ENCODE measurements around the gene STK11.

Gene STK11

DNA sequence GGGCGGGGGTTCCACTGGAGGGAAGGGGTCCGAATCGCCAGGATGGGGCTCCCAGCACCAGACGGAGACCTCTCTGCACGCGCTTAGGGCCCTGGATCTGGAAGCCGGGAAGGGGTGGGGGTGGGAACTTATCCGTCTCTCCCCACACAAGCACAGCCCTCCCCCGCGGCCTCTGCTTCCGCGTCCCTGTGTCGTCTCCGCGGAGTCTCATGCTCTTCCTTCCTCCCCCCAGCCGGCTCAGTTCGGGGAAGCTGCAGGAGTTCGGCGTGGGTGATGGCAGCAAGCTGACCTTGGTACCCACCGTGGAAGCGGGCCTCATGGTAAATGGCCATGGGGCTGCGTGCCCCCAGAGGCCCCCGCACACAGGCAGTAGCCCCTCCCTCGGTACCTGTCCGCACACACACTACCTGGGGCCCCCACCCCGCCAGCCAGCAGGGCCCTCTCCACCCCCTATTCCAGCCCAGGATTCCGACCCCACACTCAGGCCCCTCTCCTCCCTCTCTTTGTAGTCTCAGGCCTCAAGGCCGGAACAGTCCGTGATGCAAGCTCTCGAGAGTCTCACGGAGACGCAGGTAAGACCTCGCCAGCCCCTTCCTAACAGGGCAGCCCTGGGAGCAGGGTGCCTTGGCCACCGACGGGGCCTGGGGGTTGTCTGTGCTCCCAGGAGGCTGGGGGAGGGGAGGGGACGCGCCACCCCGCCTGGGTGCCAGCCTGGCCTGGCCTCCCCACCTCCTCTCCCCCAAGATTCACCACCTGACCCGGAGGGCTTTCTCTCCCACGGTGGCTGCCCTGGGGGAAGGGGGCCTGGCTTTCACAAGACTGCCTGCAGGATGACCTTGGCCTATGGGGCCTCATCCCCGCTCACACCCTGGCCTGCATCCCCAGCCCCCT is 46.0 kb downstream of the STK11 start:
- peak; percentile 76 for DNase-seq

DNA sequence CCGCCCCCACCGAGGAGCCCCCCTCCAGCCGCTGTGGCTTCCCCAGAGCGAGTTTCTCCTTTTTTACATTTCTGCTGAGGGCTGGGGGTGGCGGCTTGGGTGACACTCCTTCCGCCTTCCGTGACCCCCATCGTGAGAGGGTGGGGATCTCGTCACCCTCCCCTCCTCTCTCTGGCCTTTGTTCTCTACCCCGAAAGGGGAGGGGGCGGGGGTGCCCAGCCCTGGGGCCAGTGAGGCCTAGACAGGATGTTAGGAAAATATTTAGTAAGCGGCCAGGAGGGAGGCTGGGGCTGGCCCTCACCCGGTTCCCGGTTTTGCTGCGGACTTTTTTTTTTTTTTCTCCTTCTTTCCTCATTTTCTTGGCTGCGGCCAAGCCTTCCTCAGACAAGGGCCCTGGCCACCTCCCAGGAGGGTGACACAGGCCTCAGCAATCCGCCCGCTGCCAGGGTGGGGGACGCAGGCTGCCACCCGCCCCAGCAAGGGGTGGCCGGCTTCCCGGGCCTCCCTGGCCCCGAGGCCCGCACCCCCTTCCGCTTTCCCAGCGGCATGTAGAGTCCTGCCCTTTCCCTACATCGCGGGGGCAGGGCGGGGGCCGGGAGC is 46.7 kb downstream of the STK11 start:
- DNase-seq = peak; percentile 64

DNA sequence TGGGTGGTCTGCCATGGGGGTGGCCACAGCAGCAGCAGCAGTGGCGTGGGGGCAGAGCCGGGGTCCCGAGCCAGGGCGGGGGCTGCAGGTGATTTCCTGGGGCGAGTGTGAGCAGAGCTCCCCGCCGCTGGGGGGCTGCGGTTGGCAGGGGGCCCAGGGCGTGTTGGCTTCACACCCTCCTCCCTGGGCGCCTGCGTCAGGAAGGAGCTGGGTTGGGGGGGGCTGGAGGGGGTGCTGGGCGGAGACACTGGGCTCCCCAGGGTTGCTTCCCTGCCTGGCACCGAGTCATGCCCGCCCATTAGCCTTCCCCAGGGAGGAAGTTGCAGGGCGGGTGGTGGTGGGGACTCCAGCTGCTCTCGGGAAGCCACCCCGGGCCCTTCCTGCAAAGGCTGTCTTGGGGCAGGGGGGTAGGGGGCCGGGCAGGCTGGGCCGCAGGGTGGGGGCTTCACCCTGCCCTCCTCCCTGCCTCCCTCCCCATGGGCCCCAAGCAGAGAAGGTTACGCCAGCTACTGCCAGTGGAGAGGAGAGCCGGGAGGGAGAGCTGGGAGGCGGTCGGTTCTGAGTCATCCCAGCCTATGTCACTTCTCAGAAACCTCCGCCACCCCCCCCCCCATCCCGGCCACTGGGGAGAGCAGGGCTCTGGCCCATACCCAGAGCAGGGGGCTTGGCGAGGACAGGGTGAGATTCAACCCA is 47.4 kb downstream of the STK11 start:
- DNase-seq = peak; percentile 87

DNA sequence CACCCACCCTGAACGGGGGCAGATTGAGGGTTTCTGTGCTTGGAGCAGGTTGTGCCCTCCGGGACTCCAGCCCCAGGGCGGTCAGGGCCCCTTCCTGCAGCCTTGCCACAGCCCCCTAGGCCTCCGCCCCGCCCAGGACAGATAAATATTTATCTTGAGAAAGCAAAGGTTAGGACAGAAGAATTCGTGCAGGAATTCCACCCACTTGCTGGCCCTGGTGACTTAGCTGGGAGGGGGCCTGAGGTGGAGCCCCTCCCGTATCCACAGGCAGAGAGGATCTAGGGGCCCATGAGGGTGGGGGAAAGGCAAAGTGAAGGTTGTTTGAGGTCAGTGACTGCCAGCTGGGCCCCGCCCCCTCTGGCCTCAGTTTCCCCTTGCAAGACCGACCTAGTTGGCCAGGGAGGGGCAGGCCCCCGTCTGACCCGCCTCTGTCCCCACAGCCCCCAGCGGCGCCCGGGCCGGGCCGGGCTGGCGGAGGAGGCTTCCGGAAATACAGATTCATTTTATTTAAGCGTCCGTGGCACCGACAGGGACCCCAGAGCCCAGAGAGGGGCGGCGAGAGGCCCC is 48.0 kb downstream of the STK11 start:
- peak; percentile 87 for DNase-seq

DNA sequence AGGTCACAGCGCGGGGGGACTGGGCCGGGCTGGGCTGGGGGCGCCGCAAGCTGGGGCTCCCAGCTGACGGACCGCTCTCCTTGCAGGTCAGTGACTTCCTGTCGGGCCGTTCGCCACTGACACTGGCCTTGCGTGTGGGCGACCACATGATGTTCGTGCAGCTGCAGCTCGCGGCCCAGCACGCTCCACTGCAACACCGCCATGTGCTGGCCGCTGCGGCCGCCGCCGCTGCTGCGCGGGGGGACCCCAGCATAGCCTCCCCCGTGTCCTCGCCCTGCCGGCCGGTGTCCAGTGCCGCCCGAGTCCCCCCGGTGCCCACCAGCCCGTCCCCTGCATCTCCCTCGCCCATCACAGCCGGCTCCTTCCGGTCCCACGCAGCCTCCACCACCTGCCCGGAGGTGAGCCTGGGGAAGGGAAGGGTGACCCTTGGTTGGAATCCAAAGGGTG is 48.5 kb downstream of the STK11 start:
- no peak for DNase-seq

DNA sequence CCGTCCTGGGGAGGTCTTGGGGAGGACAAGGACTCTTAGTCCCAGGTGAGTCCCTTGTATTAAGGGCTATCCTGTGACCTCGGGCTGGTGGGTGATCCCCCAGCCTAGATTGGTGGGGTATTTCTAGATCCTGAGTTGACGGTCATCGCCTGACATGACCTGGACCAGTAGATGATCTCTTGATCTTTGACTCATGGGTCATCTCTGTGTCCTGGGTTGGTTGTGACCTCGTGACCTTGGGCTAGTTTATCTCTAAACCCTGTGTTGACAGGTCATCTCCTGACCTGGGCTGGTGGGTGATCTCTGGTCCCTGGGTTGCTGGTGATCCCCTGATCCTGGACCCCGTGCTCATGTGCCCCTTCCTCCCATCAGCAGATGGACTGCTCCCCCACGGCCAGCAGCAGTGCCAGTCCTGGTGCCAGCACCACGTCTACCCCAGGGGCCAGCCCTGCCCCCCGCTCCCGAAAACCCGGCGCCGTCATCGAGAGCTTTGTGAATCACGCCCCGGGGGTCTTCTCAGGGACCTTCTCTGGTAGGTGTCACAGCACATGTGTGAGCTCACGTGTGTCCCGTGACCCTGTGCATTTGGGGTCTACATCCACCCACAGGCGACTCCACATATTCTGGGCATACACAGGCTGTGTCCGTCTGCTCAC is 49.1 kb downstream of the STK11 start:
- DNase-seq = no peak

DNA sequence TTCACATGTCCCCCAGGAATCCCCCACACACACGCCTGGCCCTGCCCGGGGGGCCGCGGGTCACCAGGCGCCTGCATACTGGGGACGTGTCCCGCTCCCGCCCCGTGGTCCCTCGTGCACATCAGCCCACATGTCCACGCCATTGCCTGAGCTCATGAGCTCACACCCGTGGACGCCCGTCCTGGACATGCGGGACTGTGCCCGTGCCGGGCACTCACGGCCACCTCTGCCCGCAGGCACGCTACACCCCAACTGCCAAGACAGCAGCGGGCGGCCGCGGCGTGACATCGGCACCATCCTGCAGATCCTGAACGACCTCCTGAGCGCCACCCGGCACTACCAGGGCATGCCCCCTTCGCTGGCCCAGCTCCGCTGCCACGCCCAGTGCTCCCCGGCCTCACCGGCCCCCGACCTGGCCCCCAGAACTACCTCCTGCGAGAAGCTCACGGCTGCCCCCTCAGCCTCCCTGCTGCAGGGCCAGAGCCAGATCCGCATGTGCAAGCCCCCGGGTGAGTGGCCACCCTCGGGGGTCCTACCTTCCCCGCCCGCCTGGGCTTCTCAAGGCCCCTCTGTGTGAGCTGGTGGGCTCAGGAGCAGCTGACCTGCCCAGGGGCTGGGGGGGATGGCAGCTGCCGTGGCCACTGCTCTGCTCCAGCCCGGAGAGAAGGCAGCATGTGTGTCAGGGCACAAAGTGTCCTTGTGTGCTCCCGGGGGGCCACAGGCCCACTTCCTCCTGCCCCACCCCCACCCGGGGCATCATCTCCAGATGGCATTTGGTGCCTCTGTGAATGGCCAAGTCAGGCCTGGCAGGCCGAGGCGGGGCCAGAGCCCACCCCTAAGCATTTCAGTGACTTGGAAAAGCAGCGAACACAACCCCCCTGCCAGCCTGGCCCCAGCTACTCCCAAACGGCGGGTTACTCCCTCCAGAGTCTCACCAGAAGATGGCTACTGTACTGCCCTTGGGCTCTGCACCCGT is 49.9 kb downstream of the STK11 start:
- no peak for DNase-seq

DNA sequence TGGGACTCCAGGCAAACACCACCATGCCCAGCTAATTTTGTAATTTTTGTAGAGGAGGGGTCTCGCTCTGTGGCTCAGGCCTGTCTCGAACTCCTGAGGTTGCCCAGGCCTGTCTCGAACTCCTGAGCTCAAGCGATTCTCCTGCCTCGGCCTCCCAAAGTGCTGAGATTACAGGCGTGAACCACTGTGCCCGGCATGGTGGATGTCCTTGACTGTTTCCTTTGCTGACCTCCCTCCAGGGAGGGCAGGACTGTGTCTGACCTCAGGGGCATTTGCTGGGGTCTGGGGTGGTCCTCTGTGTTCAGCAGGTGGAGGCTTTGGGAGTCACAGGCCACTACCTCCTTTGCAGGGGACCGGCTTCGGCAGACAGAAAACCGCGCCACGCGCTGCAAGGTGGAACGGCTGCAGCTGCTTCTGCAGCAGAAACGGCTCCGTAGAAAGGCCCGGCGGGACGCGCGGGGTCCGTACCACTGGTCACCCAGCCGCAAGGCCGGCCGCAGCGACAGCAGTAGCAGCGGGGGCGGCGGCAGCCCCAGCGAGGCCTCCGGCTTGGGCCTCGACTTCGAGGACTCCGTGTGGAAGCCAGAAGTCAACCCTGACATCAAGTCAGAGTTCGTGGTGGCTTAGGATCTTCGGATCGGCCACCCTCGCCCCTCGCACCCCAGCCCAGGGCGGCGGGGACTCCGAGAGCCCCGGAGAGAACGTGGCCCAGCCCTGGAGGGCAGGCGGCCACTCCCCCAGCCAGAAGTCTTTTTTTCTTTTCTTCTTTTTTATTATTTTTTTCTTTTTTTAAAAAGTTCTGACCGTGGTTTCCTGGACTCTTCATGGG is 51.3 kb downstream of the STK11 start:
- no peak for DNase-seq

DNA sequence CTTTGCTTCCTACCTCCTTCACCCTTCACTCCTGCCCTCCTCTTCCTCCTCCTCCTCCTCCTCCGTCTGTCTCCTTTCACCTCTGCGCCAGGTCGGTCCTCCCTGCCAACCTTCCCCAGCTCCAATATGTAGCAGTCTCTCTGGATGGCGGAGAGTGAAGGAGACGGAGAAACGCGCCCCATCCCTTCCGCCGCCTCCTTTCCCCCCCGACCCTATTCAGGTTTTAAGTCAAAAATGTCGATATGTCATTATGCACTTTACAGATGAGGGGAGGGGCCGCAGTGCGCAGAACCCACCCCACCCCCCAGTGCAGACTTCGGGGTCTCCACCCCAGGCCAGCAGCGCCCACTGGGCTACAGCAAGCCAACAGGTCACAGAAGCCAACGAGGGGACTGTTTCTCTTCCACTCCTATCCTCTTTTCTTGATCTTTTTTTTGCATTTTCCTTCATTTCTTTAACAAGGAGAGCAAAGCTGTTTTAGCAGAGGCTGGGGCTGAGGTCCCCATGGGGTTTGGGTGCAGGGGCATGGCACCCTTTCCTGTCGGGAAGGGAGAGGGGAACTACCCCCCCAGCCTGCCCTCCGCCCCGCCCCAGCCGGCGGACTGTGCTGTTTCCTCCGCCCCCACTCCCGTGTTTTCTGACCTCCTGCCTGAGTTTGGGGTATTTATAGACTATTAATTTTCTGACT is 52.0 kb downstream of the STK11 start:
- DNase-seq = no peak

DNA sequence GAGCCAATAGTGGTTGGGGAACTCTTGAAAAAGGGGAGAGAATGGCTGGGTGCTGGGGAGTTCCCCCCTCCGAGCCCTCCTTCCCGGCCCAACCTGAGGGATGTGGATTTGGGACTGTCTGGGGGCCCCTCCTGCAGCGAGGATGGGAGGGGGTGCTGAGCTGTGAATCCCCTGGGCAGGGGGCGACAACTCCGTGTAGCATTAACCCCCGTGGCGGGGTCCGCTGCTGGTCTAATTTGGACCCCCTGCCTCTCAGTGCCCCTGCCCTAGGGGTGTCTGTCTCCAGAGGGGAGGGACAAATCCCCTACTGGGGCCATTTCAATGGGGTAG is 52.5 kb downstream of the STK11 start:
- no peak for DNase-seq

DNA sequence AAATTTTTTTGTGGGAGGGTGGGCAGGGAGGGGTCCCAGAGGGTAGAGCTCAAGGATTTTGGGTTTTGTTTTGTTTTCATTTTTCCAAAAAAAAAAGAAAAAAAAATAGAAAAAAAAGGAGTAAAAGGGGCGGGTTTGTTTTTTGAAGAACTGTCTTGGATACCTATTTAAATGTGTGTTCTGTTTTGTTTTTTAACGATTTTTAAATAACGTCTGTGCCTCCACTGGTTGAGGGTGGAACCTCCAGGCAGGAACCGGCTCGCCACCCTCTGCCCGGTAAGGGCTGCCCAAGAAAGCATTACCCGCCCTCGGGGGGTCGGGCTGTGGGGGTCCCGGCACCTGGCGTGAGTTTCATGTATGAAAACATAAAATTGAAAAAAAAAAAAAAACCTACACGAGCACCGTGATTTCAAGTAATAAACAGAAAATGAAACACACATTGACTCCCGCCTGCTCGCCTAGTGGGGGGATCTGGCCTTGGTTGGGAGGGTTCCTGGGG is 53.2 kb downstream of the STK11 start:
- peak; percentile 54 for DNase-seq

DNA sequence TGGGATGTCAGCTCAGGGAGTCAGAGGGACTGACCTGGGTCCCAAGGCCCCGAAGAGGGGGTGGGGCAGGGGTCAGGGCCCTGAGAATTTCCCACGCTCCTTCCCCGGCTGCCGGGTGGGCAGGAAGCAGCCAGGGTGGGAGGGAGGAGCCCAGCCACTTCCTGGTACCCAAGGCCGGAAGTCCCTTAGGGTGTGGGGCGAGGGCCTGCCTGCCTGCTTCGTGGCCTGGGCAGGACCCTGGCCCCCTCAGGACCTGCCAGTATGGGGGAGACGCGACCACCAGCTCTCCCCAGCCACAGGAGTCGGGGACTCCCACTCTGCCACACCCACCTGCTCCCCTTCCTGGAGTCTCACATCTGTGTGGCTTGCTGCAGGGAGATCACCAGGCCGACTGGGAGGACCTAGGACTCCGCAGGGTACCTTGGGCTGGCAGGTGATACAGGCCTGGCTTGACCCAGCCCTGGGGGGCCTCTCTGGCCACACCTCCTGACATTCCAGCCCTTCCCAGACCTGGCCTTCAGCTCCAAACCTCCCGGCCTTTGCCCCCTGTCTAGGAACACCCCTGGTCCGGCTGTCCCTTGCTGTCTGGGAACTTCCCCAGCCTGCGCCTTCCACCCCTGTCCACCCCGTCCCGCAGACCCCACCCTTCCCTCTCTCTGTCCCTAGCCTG is 53.8 kb downstream of the STK11 start:
- peak; percentile 74 for DNase-seq

DNA sequence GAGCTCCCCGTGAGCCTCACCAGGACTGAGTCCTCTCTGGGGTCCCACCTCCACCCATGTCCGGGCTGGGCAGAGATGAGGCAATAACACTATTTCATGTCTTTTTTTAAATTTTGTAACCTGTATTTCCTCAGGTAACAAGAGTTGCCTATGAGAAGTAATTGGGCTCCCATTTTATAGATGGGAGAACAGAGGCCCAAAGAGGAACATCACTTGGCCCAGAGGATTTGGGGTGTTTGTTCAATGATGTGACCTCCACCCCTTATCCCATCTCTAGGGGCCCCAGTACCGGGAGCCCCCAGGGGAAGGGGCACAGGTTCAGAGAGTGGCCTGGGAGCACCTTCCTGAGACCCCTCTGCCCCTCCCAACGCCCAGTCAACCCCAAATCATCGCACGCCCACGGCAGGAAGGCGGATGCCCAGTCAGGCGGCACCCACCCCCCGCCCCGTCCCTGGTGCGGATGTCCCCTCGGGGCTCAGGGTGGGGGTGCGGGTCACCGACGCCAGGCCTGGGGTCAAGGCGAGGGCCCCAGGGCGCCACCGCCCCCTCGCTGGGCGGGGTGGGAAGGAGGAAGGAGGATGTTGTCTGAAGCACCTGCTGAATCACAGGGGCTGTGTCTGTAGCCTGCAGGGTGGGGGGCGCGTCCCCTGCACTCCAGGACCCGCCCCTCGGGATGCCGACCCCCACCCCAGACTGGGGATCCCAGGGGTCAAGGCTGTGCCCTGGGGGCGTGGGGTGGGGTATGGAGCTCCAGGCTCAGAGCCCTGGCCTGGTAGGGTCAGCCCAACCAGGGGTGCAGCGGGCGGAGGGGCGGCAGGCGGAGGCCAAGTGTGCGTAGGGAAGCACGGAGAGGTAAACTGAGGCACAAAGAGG is 54.5 kb downstream of the STK11 start:
- peak; percentile 53 for DNase-seq

DNA sequence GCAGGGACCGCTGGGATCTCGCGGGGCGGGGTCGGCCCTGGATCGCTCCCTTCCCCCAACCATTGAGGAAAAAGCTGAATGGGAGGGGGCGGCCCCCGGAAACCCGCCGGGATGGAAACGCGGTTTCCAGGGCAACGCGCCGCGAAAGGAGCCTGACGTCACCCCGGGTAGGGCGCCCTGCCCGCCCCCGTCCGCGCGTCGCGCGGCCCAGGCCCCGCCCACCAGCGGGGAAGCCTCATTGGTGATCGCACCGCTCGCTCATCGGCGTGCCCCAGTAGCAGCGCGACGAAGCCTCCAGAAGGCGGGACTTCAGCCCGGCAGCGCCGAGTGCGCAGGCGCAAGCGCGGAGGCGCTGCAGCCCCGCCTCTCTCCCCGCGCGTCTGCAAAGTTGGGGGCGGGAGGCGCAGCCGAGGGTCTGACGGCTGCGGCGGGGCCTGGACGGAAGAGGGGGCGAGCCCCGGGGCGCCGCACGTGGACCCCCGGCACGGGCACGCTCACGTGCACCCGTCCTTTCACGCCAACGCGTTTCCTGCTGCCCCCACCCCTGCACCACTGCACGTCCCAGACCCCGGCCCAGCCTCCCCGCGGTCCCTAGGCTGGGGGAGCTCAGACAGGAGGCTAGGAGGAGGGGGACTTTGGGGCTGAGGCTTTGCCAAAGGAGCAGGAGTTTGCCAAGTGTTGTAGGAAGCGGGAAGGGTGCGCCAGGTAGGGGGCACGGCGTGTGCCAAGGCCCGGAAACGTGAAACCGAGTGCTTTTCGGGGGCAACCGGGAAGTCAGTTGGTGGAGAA is 55.4 kb downstream of the STK11 start:
- peak; percentile 94 for DNase-seq

DNA sequence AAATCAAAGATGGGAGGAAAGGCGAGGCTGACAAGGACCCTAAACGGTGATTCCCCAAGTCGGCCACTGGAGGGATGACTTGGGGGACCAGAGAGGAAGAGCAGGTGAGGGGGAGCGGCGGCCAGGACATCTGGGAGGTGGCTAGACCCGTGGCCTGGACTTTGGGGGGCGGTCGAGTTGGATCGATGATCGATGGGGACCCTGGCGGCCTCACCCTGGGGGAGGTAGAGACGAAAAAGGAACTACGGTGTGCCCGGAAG is 55.9 kb downstream of the STK11 start:
- peak; percentile 28 for DNase-seq

DNA sequence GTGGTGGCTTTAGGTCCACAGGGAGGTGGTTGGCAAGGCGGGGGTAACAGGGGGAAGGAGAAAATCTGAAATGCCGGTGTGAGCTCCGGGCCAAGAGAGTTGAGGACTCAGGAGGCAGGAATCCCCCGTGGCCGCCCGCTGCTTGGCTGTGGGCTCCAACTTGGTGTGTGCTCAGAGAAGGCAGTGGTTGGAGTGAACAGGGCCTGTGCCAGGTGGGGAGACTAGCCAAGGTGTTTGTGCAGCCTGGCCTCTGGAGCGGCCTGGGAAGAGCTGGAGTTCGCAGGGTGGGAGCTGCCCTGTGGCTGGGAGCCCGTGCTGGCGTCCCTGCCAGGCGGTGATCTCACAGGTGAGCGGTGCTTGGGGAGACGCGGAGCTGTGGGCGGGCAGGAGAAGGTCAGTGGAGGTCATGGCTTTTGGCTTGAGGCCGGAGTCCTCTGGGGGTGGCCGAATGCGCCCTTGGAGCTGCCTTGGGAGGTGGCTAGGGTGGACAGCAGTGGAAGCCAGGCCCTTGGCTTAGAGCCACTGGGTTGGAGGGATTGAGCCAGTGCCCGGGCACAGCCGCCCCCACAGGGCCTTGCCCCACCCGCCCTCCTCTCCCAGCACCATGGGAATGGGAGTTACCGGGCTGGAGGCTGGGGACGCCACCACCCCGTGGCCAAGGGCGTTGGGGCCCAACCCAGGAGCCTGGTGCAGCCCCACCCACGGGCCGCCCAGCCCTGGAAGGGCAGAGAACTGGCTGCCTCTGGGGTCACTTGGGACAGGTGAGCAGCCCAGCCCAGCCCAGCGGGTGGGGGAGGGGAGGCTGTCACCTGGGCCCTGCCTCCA is 56.4 kb downstream of the STK11 start:
- no peak for DNase-seq

DNA sequence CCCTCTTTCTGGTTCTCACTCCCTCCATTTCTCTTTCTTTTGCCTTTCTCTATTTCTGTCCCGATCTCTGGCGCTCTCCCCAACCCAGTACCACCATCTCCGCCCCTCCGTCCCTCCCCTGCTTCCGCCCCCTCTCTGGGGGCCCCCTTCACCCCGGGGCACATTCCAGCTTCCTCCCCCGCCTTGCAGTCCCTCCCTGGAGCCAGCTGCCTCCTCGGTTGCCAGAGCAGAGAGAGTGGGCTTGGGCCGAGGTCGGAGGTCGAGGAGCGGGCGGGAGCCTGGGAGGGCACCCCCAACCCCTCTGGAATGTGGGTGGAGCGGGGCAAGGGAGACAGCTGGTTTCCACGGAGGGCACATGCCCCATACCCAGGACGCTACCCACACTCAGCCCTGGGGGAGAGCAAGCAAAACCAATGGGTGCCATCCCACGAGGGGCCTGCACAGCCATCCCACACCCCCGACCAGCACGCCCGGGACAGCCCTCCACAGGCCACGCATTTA is 57.1 kb downstream of the STK11 start:
- no peak for DNase-seq

All from OCI-M1 (cell line).